Neural progenitor cell (in vitro differentiated cells): ENCODE data around the gene PRRT4.

Experiments
- EZH2phosphoT487 ChIP-seq: fragments of 200-600 bp; sonication (generic); IDR thresholded peaks from 2 replicates; pipeline ENCODE4 v1.6.1; 2017; ENCODE audit warnings: antibody characterized with exemption
- TF ChIP-seq, protein P1 (sequence below): fragments of 200-600 bp; sonication (generic); IDR thresholded peaks from 2 replicates; pipeline ENCODE4 v1.5.1; 2017; ENCODE audit warnings: antibody characterized with exemption, mild to moderate bottlenecking

DNA sequence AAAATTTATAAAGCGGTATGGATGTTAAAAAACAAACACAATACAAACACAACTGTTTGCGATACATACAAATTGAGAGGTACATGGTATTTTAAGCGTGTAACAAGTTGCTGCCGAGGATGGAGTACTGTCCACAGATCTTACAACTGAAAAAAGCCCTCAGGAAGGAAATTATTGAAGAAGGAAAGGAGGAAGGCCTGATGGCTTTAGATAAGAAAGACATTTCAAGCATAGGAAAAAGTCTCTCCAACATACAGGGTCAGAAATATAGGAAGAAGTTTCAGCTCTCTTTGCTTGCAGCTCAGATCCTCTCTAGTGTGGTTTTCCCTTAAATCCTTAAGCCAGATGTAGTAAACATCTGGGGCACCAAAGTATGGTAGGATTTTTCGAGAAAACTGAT, 42.8 kb downstream of the PRRT4 start:
- TF ChIP-seq, protein P1, sequence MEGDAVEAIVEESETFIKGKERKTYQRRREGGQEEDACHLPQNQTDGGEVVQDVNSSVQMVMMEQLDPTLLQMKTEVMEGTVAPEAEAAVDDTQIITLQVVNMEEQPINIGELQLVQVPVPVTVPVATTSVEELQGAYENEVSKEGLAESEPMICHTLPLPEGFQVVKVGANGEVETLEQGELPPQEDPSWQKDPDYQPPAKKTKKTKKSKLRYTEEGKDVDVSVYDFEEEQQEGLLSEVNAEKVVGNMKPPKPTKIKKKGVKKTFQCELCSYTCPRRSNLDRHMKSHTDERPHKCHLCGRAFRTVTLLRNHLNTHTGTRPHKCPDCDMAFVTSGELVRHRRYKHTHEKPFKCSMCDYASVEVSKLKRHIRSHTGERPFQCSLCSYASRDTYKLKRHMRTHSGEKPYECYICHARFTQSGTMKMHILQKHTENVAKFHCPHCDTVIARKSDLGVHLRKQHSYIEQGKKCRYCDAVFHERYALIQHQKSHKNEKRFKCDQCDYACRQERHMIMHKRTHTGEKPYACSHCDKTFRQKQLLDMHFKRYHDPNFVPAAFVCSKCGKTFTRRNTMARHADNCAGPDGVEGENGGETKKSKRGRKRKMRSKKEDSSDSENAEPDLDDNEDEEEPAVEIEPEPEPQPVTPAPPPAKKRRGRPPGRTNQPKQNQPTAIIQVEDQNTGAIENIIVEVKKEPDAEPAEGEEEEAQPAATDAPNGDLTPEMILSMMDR, result no peak
- TF ChIP-seq EZH2phosphoT487, result no peak
